HepG2 (cell line): ENCODE data around the gene PAQR6. TPM values are rescaled to one million over a fixed set of nuclear protein-coding genes. Genes with fewer than 3 reads are reported as not detected.
A peak's percentile ranks its signal among the peaks of the same experiment; 100 is the strongest.

Source experiments
- E2F1 ChIP-seq: sonication (generic); formaldehyde crosslinking; IDR thresholded peaks from 2 replicates; pipeline ENCODE4 v1.5.0; 2020; ENCODE audit warnings: missing genetic modification reagents
- GABPB1 ChIP-seq: IDR thresholded peaks from 2 replicates; pipeline ENCODE4 v1.6.1; 2016; ENCODE audit warnings: mild to moderate bottlenecking, missing genetic modification reagents, moderate library complexity, missing compliant biosample characterization
- HIC2 ChIP-seq: sonication (generic); formaldehyde crosslinking; IDR thresholded peaks from 2 replicates; pipeline ENCODE4 v1.9.0; 2022; ENCODE audit warnings: low read depth, missing genetic modification reagents
- MIER2 ChIP-seq: IDR thresholded peaks from 2 replicates; pipeline ENCODE4 v1.6.1; 2016; ENCODE audit warnings: missing biosample characterization, missing genetic modification reagents
- MYPOP ChIP-seq: sonication (generic); formaldehyde crosslinking; IDR thresholded peaks from 2 replicates; pipeline ENCODE4 v1.8.1; 2023; ENCODE audit warnings: mild to moderate bottlenecking, moderate library complexity, missing genetic modification reagents
- PATZ1 ChIP-seq: sonication (generic); formaldehyde crosslinking; IDR thresholded peaks from 2 replicates; pipeline ENCODE4 v1.4.0; 2020; ENCODE audit warnings: missing genetic modification reagents
- RAD21 ChIP-seq: fragments of 450-650 bp; formaldehyde crosslinking; IDR thresholded peaks from 2 replicates; pipeline ENCODE4 v1.5.0; 2020; ENCODE audit warnings: mild to moderate bottlenecking
- RXRA ChIP-seq: sonication (generic); formaldehyde crosslinking; IDR thresholded peaks from 2 replicates; pipeline ENCODE4 v1.5.1; 2020; ENCODE audit warnings: missing genetic modification reagents
- SATB2 ChIP-seq: sonication (generic); formaldehyde crosslinking; IDR thresholded peaks from 2 replicates; pipeline ENCODE4 v1.5.0; 2020; ENCODE audit warnings: missing genetic modification reagents
- SP140L ChIP-seq: sonication (generic); formaldehyde crosslinking; IDR thresholded peaks from 2 replicates; pipeline ENCODE4 v1.4.0; 2020; ENCODE audit warnings: missing genetic modification reagents, borderline replicate concordance
- SUZ12 ChIP-seq: fragments of 150-350 bp; IDR thresholded peaks from 2 replicates; pipeline ENCODE4 v1.6.1; 2014; ENCODE audit warnings: low read depth, low read length
- THAP8 ChIP-seq: sonication (generic); formaldehyde crosslinking; IDR thresholded peaks from 2 replicates; pipeline ENCODE4 v1.5.1; 2020; ENCODE audit warnings: missing genetic modification reagents, mild to moderate bottlenecking, borderline replicate concordance
- ZBTB3 ChIP-seq: sonication (generic); formaldehyde crosslinking; IDR thresholded peaks from 2 replicates; pipeline ENCODE4 v1.4.0; 2020; ENCODE audit warnings: low read depth, mild to moderate bottlenecking, moderate library complexity, missing genetic modification reagents, borderline replicate concordance
- ZKSCAN1 ChIP-seq: fragments of 150-350 bp; IDR thresholded peaks from 2 replicates; pipeline ENCODE4 v1.6.1; 2014; ENCODE audit warnings: low read length
- ZNF180 ChIP-seq: sonication (generic); formaldehyde crosslinking; IDR thresholded peaks from 2 replicates; pipeline ENCODE4 v1.4.0; 2020; ENCODE audit warnings: low read depth, missing genetic modification reagents, borderline replicate concordance
- ZNF263 ChIP-seq: sonication (generic); formaldehyde crosslinking; IDR thresholded peaks from 2 replicates; pipeline ENCODE4 v1.4.0; 2020; ENCODE audit warnings: missing genetic modification reagents
- ZNF496 ChIP-seq: sonication (generic); formaldehyde crosslinking; IDR thresholded peaks from 2 replicates; pipeline ENCODE4 v1.8.1; 2023; ENCODE audit warnings: mild to moderate bottlenecking, moderate library complexity, missing genetic modification reagents; ENCODE audit not compliant: insufficient replicate concordance
- ZNF563 ChIP-seq: sonication (generic); formaldehyde crosslinking; IDR thresholded peaks from 2 replicates; pipeline ENCODE4 v1.8.0; 2022; ENCODE audit warnings: mild to moderate bottlenecking, moderate library complexity, missing genetic modification reagents
- ZNF574 ChIP-seq: sonication (generic); formaldehyde crosslinking; IDR thresholded peaks from 2 replicates; pipeline ENCODE4 v1.4.0; 2020; ENCODE audit warnings: missing genetic modification reagents
- ZSCAN21 ChIP-seq: sonication (generic); formaldehyde crosslinking; IDR thresholded peaks from 2 replicates; pipeline ENCODE4 v1.8.0; 2022; ENCODE audit warnings: mild to moderate bottlenecking, missing genetic modification reagents, moderate library complexity, borderline replicate concordance
- polyA plus RNA-seq, 8 experiments: library from polyadenylated mRNA; depleted of rRNA in 3 of 8; stranded (reverse) in 7 of 8; unstranded in 1 of 8; fragments of >200 nt; fragmentation: Illumina TruSeq in 4 of 8; extraction: Trizol in 4 of 8; gene quantifications; 2 replicates each; pipeline versions ENCODE4 v1.2.1 to v1.2.3, GENCODE V29; 2011 to 2016; ENCODE audit warnings: low read depth in 4 of 8, missing spikeins in 1 of 8, mixed read lengths in 1 of 8; ENCODE audit not compliant: insufficient read depth in 1 of 8
- total RNA-seq, 5 experiments: library from RNA; depleted of rRNA; stranded (reverse); fragments of >200 nt; fragmentation: Illumina TruSeq; extraction: Trizol; gene quantifications; 2 replicates each; pipeline ENCODE4 v1.2.3, GENCODE V29; 2016; ENCODE audit warnings: low read depth in 1 of 5

Gene PAQR6
- total and polyA plus RNA-seq, 2 of the 13 experiments (the other 11 are each of a cell fraction or from before 2014, with no cell fraction given), result 0.82 to 1.4 TPM

- TF ChIP-seq HIC2 (CRISPR knock-in tag) (no peak), ZNF563 (no peak), ZNF574 (CRISPR knock-in tag) (peak; percentile 34; the same call in 1 of the 2 replicates), THAP8 (CRISPR knock-in tag) (no peak), MIER2 (CRISPR knock-in tag) (no peak), ZSCAN21 (no peak), RXRA (CRISPR knock-in tag) (0 out of 2 replicates have a peak, but pooled peaks have one; percentile 22), ZBTB3 (no peak), SP140L (CRISPR knock-in tag) (no peak), RAD21 (CRISPR knock-in tag) (no peak), PATZ1 (CRISPR knock-in tag) (0 out of 2 replicates have a peak, but pooled peaks have one; percentile 34), ZNF180 (CRISPR knock-in tag) (no peak), ZNF496 (no peak), MYPOP (CRISPR knock-in tag) (no peak), SATB2 (no peak), E2F1 (no peak), SUZ12 (no peak), ZNF263 (CRISPR knock-in tag) (0 out of 2 replicates have a peak, but pooled peaks have one; percentile 3), GABPB1 (peak; percentile 65), ZKSCAN1 (no peak)
Measured at GRCh38 chr1:156295391-156295947, 47.6 kb upstream of the PAQR6 start, which contains the start of gene GLMP (continued).
